GM18507 (cell line): ENCODE results near the gene CCDC141.
A peak's percentile ranks its signal among the peaks of the same experiment; 100 is the strongest.
"Not testable (repeated sequence)": the region's sequence is repeated elsewhere in the genome, so short reads cannot be mapped to it uniquely, and the experiment has no call there.

Source experiments
- DNase-seq: peaks from one replicate; pipeline ENCODE4 v3.0.0; 2011; ENCODE audit warnings: low read depth; ENCODE audit not compliant: insufficient read length; ENCODE audit errors: extremely low spot score
- FAIRE-seq: peaks from 2 replicates; lab custom pipeline; 2011; peaks lifted over from hg19 to GRCh38; lab: Jason Lieb, UNC

CCDC141 gene

GRCh38 chr2:179048099-179048498 lies 1.8 kb downstream of the CCDC141 start:
- DNase-seq (no peak), FAIRE-seq (no peak)

GRCh38 chr2:179045602-179046001 lies 4.3 kb downstream of the CCDC141 start:
- DNase-seq, FAIRE-seq: not testable (repeated sequence)

- FAIRE-seq: peak; percentile 70
Measured at GRCh38 chr2:179044500-179044899, 5.4 kb downstream of the CCDC141 start.

GRCh38 chr2:179037807-179038206 lies 12.1 kb downstream of the CCDC141 start:
- DNase-seq: no peak
- peak; percentile 42 for FAIRE-seq

More at GRCh38 chr2:179044500-179044899, 5.4 kb downstream of the CCDC141 start:
- no peak for DNase-seq

- DNase-seq (no peak), FAIRE-seq (no peak)
Measured at GRCh38 chr2:179036353-179036905, 13.5 kb downstream of the CCDC141 start.

- peak; percentile 99 for FAIRE-seq
- no peak for DNase-seq
Measured at GRCh38 chr2:179031731-179032408, 18.1 kb downstream of the CCDC141 start.

GRCh38 chr2:179024445-179024844 lies 25.5 kb downstream of the CCDC141 start:
- no peak for DNase-seq
- FAIRE-seq: peak; percentile 70

GRCh38 chr2:179022685-179023084 lies 27.3 kb downstream of the CCDC141 start:
- no peak for DNase-seq
- peak; percentile 31 for FAIRE-seq

- FAIRE-seq (peak; percentile 81), DNase-seq (no peak)
Measured at GRCh38 chr2:179021258-179021657, 28.7 kb downstream of the CCDC141 start.

- DNase-seq (no peak), FAIRE-seq (peak; percentile 84)
Measured at GRCh38 chr2:179020156-179020750, 29.7 kb downstream of the CCDC141 start.

GRCh38 chr2:179019260-179019659 lies 30.7 kb downstream of the CCDC141 start:
- FAIRE-seq (no peak), DNase-seq (no peak)

GRCh38 chr2:179017773-179018357 lies 32.1 kb downstream of the CCDC141 start:
- no peak for FAIRE-seq
- no peak for DNase-seq

GRCh38 chr2:179014189-179014588 lies 35.7 kb downstream of the CCDC141 start:
- not testable (repeated sequence) for FAIRE-seq, DNase-seq

- no peak for DNase-seq
- no peak for FAIRE-seq
Measured at GRCh38 chr2:179005976-179006375, 44.0 kb downstream of the CCDC141 start.

- no peak for DNase-seq
- FAIRE-seq: no peak
Measured at GRCh38 chr2:178999476-178999875, 50.5 kb downstream of the CCDC141 start.

GRCh38 chr2:178998539-178998938 lies 51.4 kb downstream of the CCDC141 start:
- FAIRE-seq (no peak), DNase-seq (no peak)

GRCh38 chr2:178997477-178997876 lies 52.5 kb downstream of the CCDC141 start:
- no peak for FAIRE-seq

GRCh38 chr2:178997067-178997466 lies 52.9 kb downstream of the CCDC141 start:
- DNase-seq: no peak
- FAIRE-seq: no peak

More at GRCh38 chr2:178997477-178997876, 52.5 kb downstream of the CCDC141 start:
- no peak for DNase-seq

GRCh38 chr2:178994264-178994663 lies 55.7 kb downstream of the CCDC141 start:
- DNase-seq (no peak), FAIRE-seq (no peak)

- DNase-seq (no peak), FAIRE-seq (no peak)
Measured at GRCh38 chr2:178993788-178994187, 56.1 kb downstream of the CCDC141 start.
